Measurements from ENCODE around the gene XRCC2. TPM values are rescaled to one million over a fixed set of nuclear protein-coding genes. Genes with fewer than 3 reads are reported as not detected.
"Not testable (repeated sequence)": the region's sequence is repeated elsewhere in the genome, so short reads cannot be mapped to it uniquely, and the experiment has no call there.

Gene XRCC2
- total and polyA plus RNA-seq, 2 of the 4 experiments (the other 2 are of a cell fraction) = 2.2 to 3.6 TPM

DNA sequence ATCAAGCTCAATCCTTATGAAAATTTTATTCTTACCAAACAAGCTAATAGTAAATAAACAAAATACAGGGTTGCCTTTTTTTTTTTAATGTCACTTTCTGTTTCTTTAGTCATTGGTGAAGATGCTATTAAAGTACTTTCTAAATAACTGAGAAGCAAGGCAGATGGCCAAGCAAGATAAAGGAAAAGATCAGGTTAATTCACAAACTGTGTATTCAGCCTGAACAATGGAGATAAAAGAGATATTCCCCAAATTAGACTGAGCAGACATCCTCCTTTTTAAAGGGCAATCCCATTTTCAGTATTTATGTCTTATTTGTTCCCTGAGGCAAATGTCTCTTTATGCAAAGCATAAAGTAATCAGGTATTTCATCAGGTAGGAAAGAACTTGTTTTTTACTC lies 23.1 kb upstream of the XRCC2 start:
- no TSS peak for BruUV-seq (replicated peaks)
- H3K18ac ChIP-seq (ENCODE audit: low read depth, low read length) = no peak overlapping the region
- H2BK15ac ChIP-seq (ENCODE audit: low read depth, low read length) = no peak overlapping the region
- no peak overlapping the region for H2BK20ac ChIP-seq (ENCODE audit: low read depth, low read length)
- intact Hi-C loops (cut with micrococcal nuclease) = no loop called here
- H3K9me1 ChIP-seq (ENCODE audit: insufficient read depth, low read length) = no peaks in the 10 kb centered on the region
- H4K5ac ChIP-seq (ENCODE audit: low read depth, low read length) = no peak overlapping the region
- DNase-seq (no peak), ATAC-seq (ENCODE audit: low read depth) (no peak)
- H2AK9ac ChIP-seq (replicated peaks; ENCODE audit: low read depth, low read length, poor library complexity) = no peak overlapping the region
- no peak overlapping the region for H2AK5ac ChIP-seq (ENCODE audit: low read depth, low read length)
- H3K4me3 ChIP-seq (ENCODE audit: insufficient read depth, low read depth, low read length) = no peak overlapping the region
- H3K9ac ChIP-seq (ENCODE audit: low read depth, low read length) = no peak overlapping the region
- no peaks in the 10 kb centered on the region for H3K9me3 ChIP-seq (ENCODE audit: control insufficient read depth, insufficient read depth, low read length)
- no peaks in the 10 kb centered on the region for H3K79me1 ChIP-seq (ENCODE audit: low read depth in 1 of 2, low read length in 2 of 2)
- dilution Hi-C loops (cut with HindIII; ENCODE audit: low sequenced_read_pairs, unreplicated experiment) = no loop called here
- H3K36me3 ChIP-seq (ENCODE audit: control insufficient read depth, insufficient read depth, low read length) = no peaks in the 10 kb centered on the region
- H3K27me3 ChIP-seq (ENCODE audit: control insufficient read depth, insufficient read depth, low read length) = no peaks in the 10 kb centered on the region
- no peak overlapping the region for H3K56ac ChIP-seq (ENCODE audit: extremely low read depth, insufficient read depth, low read length)
- no peak overlapping the region for H4K8ac ChIP-seq (ENCODE audit: low read depth in 2 of 2, low read length in 2 of 2)
- in situ Hi-C loops (cut with MboI; ENCODE audit: low sequenced_read_pairs) = no loop called here
- no peak overlapping the region for H4K91ac ChIP-seq (ENCODE audit: insufficient read depth, low read depth, low read length)
- H3K27ac ChIP-seq (ENCODE audit: insufficient read depth, low read length) = no peak overlapping the region
- no peak overlapping the region for H2BK120ac ChIP-seq (ENCODE audit: low read depth, low read length)
- no peaks in the 10 kb centered on the region for H3K4me1 ChIP-seq (ENCODE audit: control insufficient read depth, insufficient read depth, low read length)
- no peaks in the 10 kb centered on the region for H4K20me1 ChIP-seq (ENCODE audit: insufficient read depth, low read length)
- H3K4ac ChIP-seq (ENCODE audit: low read depth, low read length) = no peak overlapping the region
- TF ChIP-seq, protein P1, sequence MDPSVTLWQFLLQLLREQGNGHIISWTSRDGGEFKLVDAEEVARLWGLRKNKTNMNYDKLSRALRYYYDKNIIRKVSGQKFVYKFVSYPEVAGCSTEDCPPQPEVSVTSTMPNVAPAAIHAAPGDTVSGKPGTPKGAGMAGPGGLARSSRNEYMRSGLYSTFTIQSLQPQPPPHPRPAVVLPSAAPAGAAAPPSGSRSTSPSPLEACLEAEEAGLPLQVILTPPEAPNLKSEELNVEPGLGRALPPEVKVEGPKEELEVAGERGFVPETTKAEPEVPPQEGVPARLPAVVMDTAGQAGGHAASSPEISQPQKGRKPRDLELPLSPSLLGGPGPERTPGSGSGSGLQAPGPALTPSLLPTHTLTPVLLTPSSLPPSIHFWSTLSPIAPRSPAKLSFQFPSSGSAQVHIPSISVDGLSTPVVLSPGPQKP (IDR thresholded peaks at IDR 0.05; ENCODE audit: borderline replicate concordance, low read depth, low read length) = no peak
- TF ChIP-seq MXI1 (IDR thresholded peaks at IDR 0.05; ENCODE audit: borderline replicate concordance, low read depth, low read length) (no peak), CHD1 (IDR thresholded peaks at IDR 0.05; ENCODE audit: low read depth, low read length) (no peak), RFX5 (IDR thresholded peaks at IDR 0.05; ENCODE audit: low read depth, low read length) (no peak), POLR2A (IDR thresholded peaks at IDR 0.05; ENCODE audit: low read depth, low read length) (no peak), MAFK (IDR thresholded peaks at IDR 0.05; ENCODE audit: low read depth, low read length) (no peak)
- no peak overlapping the region for H2BK5ac ChIP-seq (ENCODE audit: low read depth, low read length, poor library complexity, severe bottlenecking)
- H3K14ac ChIP-seq (replicated peaks; ENCODE audit: low read depth, low read length) = no peak overlapping the region
- CTCF ChIA-PET = no interaction called here
- POLR2A ChIA-PET (ENCODE audit: unreplicated experiment) = no interaction called here
- no peak overlapping the region for H3K23ac ChIP-seq (ENCODE audit: low read depth, low read length)
- no peak overlapping the region for H3K4me2 ChIP-seq (ENCODE audit: low read depth, low read length)
- no peak overlapping the region for H2AFZ ChIP-seq (replicated peaks; ENCODE audit: low read length, poor library complexity)

DNA sequence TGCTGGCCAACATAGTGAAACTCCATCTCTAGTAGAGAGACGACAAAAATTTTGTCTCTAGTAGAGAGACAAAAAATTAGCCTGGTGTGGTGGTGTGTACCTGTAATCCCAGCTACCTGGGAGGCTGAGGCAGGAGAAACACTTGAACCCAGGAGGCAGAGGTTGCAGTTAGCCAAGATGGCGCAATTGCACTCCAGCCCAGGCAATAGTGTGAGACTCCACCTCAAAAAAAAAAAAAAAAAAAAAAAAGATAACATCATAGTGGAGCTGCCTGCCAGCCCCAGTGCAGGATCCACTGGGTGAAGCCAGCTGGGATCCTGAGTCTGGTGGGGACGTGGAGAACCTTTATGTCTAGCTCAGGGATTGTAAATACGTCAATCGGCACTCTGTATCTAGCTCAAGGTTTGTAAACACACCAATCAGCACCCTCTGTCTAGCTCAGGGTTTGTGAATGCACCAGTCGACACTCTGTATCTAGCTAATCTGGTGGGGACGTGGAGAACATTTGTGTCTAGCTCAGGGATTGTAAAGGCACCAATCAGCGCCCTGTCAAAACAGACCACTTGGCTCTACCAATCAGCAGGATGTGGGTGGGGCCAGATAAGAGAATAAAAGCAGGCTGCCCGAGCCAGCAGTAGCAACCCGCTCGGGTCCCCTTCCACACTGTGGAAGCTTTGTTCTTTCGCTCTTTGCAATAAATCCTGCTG lies 21.5 kb upstream of the XRCC2 start:
- H2BK5ac ChIP-seq (ENCODE audit: low read depth, low read length, poor library complexity, severe bottlenecking); BruUV-seq (replicated peaks); H3K27me3 ChIP-seq (ENCODE audit: control insufficient read depth, insufficient read depth, low read length); H2AFZ ChIP-seq (replicated peaks; ENCODE audit: low read length, poor library complexity); in situ Hi-C loops (cut with MboI; ENCODE audit: low sequenced_read_pairs); H2BK15ac ChIP-seq (ENCODE audit: low read depth, low read length); H2BK120ac ChIP-seq (ENCODE audit: low read depth, low read length); H3K9me3 ChIP-seq (ENCODE audit: control insufficient read depth, insufficient read depth, low read length); H3K27ac ChIP-seq (ENCODE audit: insufficient read depth, low read length); intact Hi-C loops (cut with micrococcal nuclease); POLR2A ChIA-PET (ENCODE audit: unreplicated experiment); H3K23ac ChIP-seq (ENCODE audit: low read depth, low read length); H4K91ac ChIP-seq (ENCODE audit: insufficient read depth, low read depth, low read length); ATAC-seq (ENCODE audit: low read depth); dilution Hi-C loops (cut with HindIII; ENCODE audit: low sequenced_read_pairs, unreplicated experiment); H4K8ac ChIP-seq (ENCODE audit: low read depth in 2 of 2, low read length in 2 of 2); H2AK9ac ChIP-seq (replicated peaks; ENCODE audit: low read depth, low read length, poor library complexity); H3K79me1 ChIP-seq (ENCODE audit: low read depth in 1 of 2, low read length in 2 of 2); H3K36me3 ChIP-seq (ENCODE audit: control insufficient read depth, insufficient read depth, low read length); H3K4me2 ChIP-seq (ENCODE audit: low read depth, low read length); CTCF ChIA-PET; DNase-seq; H3K4ac ChIP-seq (ENCODE audit: low read depth, low read length); H2AK5ac ChIP-seq (ENCODE audit: low read depth, low read length); H3K4me1 ChIP-seq (ENCODE audit: control insufficient read depth, insufficient read depth, low read length); H3K56ac ChIP-seq (ENCODE audit: extremely low read depth, insufficient read depth, low read length); H3K9ac ChIP-seq (ENCODE audit: low read depth, low read length); H2BK20ac ChIP-seq (ENCODE audit: low read depth, low read length); H3K9me1 ChIP-seq (ENCODE audit: insufficient read depth, low read length); H3K4me3 ChIP-seq (ENCODE audit: insufficient read depth, low read depth, low read length); H4K5ac ChIP-seq (ENCODE audit: low read depth, low read length); H3K18ac ChIP-seq (ENCODE audit: low read depth, low read length); H3K14ac ChIP-seq (replicated peaks; ENCODE audit: low read depth, low read length); H4K20me1 ChIP-seq (ENCODE audit: insufficient read depth, low read length): not testable (repeated sequence)
- no CpG with 5 or more reads among the region's 12 CpGs for WGBS, 2 experiments (ENCODE audit: extremely low coverage in 2 of 2, insufficient read length in 1 of 2)

Measured in IMR-90 (cell line).